Suppressor macrophage (primary cell): ENCODE measurements around the gene FBN3.

ENCODE experiments used
- DNase-seq, 4 experiments: peaks; one replicate each; pipeline ENCODE4 v3.0.0-alpha.2; 2020 to 2022

The FBN3 gene

DNA sequence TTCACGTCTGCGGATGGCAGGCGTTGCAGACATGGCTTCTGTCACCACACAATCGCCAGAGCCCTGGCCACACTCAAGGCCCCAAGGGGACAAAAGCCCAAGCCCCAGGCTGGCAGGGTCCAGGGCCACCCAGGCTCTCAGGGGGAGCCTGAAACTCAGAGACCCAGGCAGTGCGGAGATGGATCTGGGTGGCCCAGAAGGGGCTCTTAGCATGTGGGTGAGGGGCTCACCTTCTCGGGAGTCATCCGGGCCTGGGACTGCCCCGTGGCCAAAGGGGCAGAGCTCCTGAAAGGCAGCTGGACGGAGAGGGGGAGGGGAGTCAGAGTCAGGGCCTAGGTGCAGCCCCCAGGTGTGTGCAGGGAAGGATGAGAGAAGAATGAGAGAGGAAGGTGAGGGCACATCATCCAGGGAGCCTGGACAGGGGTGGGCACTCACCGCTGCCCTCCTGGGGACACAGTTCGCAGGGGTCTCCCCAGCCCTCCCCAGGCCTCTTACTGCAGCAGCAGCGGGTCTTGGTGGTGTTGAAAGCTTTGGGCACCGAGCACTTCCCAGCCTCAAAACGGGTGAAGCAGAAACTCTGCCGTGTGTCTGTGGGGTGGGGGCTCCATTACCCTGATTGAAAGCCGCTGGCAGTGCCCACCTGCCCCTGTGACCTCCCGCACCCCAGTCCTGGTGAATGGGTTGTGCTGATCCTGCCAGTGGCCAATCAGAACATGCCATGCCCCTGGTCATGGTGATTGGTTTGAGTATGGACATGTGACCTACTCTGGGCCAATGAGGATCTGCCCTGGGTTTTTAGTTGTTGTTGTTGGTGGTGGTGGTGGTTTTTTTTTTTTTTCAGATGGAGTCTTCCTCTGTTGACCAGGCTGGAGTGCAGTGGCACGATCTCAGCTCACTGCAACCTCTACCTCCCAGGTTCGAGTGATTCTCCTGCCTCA lies 59.5 kb downstream of the FBN3 start:
- DNase-seq = no peak

DNA sequence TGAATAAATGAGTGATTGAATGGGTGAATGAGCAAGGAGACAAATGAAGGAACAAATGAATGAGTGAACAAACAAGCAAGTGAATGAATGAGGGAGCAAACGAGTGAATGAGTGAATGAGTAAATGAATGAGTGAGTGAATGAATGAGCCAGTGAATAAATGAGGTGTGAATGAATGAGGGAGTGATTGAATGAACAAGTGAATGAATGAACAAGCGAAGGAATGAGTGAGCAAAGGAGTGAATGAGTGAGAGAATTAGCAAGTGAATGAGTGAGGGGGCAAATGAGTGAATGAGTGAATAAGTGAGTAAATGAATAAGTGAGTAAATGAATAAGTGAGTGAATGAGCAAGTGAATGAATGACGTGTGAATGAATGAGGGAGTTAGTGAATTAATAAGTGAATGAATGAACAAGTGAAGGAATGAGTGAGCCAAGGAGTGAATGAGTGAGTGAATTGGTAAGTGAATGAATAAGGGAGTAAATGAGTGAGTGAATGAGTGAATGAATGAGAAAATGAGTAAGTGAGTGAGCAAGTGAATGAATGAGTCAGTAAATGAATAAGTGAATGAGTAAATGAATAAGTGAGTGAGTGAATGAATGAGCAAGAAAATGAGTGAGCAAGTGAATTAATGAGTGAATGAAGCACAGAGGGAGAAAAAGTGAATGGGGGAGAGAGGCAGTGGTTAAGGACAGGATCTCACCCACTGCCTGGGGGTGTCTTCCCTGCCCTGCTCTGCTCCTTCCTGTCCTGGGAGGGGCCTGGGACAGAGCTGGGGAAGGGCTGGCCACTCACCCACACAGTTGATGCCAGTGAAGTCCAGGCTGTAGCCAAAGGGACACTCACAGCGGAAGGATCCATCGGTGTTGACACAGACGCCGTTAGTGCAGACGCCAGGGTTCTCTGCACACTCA lies 60.4 kb downstream of the FBN3 start:
- DNase-seq = no peak

DNA sequence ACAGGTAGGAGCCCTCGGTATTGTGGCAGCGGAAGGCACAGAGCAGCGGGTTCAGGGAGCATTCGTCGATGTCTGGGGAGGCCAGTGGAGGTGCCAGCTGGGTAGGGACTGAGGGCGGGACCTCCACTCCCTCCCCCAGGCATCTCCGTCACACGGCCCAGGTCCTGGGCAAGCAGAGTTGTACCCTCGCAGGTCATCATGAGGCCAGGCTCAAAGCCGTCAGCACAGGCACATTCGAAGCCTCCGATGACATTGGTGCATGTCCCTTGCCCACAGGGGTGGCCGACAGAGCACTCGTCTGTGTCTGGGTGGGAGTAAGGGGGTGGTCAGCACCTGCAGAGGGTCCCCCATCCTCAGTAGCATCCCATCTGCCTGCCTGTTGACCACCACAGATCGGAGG lies 61.5 kb downstream of the FBN3 start:
- DNase-seq = no peak

DNA sequence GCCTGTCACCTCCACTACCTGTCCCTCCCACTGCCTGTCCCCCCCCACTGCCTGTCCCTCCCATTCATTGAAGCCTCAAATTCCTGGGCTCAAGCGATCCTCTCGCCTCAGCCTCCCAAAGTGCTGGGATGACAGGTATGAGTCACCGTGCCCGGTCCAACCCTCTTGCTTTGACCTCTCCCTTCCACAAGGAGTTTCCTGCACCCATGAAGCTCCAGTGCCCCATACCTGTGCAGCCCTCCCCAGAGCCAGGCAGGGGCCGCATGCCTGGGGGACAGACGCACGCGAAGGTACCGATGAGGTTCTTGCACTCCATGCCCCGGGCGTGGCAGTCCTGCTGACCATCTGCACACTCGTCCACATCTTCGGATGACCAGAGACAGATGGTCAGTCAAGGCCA lies 62.5 kb downstream of the FBN3 start:
- DNase-seq = no peak

DNA sequence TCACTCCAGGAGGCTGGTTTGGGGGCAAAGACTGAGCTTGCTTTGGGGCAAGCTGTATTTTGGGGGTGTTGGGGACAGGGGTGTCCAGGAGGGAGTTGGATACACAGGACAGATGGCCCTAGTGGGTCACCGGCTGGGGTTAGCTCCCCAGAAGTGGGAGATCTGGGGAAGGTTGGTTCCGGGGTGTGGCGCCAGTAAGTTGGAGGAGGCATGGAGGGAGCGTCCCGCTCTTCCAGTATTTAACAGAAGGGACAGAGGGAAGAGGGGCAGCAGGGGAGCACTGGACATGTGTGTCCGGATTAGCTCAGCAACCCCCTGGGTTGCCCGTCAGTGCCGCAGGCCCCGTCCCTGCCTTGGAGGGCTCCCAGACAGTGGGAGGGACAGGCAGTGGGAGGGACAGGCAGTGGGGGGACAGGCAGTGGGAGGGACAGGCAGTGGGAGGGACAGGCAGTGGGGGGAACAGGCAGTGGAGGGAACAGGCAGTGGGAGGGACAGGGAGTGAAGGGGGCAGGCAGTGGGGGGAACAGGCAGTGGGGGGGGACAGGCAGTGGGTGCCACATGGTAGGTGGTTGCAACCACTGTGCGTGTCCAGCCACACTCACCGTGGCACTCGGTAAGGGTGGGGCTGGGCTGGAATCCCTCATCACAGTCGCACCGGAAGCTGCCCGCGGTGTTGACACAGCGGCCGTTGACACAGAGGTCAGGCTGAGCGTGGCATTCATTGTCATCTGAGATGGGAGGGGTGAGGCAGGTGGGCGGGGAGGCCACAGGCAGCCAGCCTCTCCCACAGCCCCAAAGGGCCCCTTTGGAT lies 63.6 kb downstream of the FBN3 start:
- peak in 1 of 4 experiments; percentile 20 for DNase-seq

DNA sequence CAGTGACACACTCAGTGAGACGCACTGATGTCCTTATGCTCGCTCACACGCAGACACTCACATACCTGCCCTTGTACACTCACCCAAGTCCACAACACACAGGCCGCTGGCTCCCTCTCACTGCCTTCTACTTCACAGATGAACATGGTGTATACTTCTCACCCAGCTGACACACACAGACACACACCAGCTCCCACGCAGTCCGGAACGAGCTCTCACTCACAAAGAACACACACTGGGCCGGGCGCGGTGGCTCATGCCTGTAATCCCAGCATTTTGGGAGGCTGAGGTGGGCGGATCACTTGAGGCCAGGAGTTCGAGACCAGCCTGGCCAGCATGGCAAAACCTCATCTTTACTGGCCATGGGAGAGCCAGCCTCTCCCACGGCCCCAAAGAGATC lies 65.2 kb downstream of the FBN3 start:
- DNase-seq = no peak

DNA sequence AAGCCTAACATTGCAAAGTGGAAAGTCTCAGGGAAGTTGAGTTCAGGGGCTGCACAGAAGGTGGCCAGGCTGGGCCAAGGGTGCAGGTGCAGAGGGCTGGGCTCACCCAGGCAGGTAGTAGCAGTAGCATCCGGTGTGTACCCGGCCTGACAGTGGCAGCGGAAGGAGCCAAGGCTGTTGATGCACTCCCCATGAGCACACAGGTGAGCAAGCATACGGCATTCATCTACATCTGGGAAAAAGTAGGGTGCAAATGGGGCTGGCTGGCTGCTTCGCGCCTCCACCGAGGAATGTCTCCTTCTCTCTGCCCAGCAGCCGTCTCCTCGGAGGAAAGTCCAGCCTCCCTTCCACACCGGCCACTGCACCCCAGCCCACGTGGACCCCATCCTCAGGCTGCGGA lies 66.3 kb downstream of the FBN3 start:
- DNase-seq = no peak

DNA sequence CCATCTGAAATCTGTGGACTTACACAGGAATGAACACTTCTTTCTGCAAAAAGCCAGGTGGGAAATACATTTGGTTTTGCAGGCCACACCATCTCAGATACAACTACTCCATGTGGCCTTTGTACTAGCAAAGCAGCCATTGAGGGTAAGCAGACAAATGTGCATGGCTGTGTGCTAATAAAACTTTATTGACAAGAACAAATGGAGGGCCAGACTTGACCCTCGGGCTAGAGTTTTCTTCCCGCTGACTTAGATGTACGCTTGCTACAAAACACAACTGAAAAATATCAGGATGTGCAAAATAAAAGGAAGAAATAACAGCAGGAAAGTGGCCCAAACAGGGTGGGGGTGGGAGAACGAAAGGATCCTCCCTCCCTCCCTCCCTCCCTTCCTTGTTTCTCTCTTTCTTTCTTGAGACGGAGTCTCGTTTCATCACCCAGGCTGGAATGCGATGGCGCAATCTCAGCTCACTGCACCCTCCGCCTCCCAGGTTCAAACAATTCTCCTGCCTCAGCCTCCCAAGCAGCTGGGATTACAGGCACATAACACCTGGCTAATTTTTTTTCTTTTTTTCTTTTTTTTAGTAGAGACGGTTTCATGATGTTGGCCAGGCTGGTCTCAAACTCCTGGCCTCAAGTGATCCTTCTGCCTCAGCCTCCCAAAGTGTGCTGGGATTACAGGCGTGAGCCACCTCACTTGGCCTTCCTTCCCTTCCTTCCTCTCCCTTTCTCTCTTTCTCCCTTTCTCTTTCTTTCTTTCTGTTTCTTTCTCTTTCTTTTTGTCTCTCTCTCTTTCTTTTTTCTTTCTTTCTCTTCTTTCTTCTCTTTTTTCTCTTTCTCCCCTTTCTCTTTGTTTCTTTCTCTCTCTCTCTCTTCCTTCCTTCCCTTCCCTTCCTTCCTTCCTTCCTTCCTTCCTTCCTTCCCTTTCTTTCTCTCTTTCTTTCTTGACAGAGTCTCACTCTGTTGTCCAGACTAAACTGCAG lies 67.5 kb downstream of the FBN3 start:
- no peak for DNase-seq

DNA sequence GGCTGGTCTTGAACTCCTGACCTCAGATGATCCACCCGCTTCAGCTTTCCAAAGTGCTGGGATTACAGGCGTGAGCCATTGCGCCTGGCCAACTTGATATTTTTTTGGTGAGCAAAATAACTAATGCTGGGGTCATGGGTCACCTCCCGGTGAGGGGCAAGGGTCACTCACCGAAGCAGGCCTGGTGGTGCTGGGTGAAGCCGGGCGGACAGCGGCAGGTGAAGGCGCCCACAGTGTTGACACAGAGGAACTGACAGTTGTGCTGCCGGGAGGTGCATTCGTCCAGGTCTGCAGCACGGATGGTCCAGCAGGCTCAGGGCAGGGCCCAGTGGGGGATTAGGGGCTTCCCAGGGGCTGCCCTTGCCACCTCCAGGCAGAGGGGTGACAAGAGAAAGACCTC lies 68.6 kb downstream of the FBN3 start:
- no peak for DNase-seq

DNA sequence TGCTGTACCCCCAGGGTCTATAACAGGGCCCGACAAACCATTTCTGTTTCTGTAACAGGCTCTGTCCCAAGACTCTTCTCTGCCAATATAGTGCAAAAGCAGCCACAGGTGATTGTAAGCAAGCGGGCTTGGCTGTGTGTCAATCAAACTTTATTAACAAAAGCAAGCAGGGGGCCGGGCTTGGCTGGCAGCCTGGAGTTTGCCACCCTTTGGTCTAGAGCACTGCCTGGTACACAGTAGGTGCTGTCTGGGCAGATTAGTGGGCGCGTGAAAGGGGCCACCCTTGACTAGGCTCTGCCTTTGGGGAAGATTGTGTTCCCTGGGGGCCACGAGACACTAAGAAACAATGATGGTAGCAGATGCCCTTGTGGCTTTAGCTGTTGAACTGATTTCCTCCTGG lies 69.4 kb downstream of the FBN3 start:
- DNase-seq = no peak

DNA sequence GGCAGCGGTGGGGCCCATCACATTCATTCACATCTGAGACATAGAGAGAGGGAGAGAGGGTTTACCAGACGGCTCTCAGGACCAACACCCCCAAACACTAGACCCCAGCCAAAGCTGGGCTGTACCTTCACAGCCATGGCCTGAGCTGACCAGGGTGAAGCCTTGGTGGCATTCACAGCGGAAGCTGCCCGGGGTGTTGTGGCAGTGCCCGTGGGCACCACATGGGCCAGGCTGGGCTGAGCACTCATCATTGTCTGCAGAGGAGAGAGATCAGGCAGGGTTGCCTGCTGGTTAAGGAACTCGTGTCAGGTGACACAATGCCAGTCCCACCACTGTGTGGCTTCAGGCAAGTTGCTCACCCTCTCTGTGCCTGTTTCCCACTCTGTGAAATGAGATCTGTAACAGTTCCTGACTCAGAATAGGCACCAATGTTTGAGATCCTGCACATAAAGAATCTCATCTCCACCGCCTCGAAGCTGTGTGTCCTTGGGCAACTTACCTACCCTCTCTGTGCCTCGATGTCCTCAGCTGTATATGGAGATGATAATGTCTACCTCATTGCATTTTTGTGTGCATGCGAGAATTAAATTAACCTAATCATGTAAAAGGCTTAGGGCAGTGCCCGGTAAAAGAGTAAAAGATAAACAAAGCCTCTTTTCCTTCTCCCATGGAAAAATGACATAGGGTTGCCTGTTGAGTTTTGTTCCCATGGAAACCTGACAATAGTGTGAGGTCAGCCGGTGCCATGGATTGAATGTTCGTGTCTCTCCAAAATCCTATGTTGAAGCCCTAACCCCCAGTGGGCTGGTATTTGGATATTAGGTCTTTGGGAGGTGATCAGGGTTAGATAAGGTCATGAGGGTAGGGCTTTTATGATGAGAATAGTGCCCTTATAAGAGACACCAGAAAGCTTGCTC lies 74.0 kb downstream of the FBN3 start:
- DNase-seq = no peak

DNA sequence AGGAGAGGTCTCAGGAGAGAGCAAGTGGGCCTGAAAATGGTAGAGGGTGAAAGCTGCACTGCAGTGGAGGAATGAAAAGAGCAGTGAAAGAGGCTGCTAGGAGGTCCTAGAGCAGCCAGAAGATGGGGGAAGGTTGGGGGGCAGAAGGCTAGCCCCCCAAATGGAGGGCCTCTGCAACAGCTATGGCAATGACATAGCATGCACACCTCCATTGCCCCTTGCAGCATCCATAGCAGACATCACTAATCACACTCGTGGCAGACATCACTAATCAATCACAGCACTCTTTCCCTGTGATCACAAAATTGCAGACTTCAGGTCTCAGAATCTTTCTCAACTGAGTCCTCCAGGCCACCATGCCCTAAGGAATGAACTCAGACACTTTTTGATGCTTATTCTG lies 74.9 kb downstream of the FBN3 start:
- DNase-seq = no peak

DNA sequence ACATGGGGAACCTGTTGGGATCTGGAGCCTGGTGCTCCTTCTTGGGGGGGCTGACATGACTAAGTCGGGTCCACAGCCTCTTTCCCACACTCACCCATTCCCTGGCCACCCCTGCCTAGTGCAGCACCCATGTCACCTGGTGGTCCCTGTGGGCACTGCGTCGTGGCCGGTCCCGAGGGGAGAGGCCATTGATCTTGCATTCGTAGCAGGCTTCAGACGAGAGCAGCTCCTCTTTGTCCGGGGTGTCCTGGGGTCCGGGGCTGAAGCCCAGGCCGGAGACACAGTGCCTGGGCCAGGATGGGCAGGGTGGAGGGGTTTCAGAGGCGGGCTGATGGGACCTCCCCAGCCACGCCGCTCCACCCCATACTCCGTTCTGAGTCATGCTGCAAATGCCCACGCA lies 77.5 kb downstream of the FBN3 start:
- DNase-seq = no peak

DNA sequence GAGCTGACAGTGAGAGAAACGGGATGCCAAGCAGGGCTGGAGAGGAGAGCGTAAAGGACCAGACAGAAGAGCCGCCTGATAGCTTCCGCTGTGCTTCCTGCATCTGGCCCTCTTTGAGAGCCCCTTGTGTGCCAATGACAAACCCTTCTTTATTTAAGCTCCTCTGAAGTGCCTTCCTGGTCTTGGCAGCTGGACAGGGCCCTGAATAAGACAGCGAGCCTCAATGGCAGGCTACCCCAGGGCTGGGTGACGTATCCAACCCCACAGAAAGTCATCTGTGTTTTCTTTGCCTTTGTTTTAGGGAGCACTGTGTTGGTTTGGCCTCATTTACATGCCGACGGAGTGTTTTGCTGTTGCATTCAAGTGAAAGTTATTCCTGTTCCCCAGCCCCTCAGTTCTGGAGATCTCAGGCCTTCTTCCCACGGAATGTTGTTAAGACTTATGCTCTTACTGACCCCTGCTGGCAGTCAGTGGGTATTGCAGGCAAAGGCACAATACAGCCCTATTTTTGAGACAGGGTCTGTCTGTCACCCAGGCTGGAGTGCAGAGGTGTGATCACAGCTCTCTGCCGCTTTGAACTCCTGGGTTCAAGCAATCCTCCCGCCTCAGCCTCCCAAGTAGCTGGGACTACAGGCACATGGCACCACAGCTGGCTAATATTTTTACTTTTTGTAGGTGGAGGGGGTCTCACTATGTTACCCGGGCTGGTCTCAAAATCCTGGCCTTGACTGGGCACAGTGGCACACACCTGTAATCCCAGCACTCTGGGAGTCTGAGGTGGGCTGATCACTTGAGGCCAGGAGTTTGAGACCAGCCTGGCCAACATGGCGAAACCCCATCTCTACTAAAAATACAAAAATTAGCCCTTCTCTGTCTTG lies 80.1 kb downstream of the FBN3 start:
- peak; percentile 52 to 59 (median 56) for DNase-seq

DNA sequence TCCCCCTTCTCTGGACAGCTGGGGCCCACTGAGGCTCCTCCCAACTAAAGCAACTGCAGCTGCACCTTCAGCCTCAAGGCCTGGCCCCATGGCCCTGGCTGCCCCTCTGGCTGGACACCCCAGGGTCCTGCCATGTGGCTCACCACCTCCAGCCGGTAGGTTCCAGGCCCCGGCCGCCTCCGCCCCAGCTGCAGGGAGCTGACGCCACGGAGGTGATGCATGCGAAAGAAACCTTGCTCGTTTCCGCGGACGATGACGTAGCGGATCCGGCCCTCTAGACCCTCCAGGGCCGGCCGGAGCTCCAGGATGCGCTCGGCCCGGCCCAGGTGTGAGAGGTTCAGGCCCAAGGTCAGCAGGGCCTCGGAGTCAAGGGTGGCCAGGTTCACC lies 83.5 kb downstream of the FBN3 start:
- no peak for DNase-seq

DNA sequence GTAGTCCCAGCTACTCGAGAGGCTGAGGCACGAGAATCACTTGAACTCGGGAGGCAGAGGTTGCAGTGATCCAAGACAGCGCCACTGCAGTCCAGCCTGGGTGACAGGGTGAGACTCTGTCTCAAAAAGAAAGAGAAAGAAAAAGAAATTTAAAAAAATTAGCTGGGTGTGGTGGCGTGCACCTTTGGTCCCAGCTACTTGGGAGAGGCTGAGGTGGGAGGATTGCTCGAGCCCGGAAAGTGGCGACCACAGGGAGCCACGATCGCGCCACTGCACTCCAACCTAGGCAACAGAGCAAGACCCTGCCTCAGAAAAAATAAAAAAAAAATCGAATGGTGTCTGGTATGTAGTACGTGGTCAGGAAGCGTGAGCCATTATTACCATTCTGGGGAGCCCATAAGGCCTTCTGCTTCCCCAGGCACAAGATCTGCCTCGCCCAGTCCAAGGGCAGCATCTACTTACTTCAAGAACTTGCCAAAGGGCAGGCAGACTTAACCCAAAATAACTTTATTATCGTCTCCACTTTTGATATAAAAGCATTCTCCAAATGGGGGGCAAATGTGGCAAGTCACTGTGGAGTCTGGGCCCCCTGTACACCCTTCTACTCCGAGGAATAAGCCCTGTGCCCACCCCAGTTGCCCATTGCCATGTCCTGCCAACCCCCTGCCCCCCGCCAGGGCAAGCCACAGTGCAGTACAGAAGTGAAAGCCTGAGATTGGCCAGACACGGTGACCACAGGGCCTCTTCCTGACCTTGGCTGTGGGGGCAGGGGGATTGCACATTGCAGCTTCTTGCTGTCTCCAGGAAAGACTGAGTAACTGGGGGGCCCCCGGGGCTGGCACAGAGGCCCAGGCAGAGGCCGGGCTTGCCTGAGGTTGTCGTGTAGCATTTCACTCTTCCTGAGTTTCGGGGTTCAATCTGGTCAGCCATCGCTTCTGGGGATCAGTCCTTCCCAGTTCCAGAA lies 84.2 kb downstream of the FBN3 start:
- DNase-seq = peak in 2 of 4 experiments; percentile 18 to 22

DNA sequence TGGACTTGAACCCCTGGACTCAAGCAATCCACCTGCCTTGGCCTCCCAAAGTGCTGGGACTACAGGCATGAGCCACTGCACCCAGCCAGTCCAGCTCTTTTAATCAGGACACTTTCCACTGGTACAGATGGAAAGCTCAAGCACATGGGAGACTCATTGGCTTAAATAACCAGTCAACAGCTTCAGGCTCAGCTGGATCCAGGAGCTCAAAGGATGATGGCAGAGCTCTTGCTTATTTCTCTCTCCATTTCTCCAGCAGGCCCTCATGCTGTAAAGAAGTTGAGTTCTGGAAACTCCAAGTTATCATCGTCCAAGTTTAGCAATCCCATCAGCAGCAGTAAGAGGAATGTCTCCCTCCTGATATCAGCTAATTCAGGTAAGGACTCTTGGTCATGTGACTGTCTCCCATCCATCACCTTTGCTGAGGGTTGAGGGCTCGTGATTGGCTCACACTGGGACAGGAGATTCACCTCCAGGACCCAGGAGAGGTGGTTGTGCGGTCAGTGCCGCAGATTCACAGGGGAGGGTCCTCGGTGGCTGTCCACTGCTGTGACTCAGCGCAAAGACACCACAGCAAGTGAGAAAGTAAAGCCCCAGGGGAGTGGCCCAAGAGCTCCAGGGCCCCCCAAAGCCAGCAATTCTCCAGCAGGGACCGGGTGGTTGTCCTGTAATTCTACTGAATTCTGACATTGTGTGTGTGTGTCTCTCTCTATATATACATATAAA lies 91.7 kb downstream of the FBN3 start:
- DNase-seq = no peak
